RWPE2 (cell line): ENCODE measurements around the gene ONECUT2.

Experiments used
- ATAC-seq: fragments of 200-7000 bp; cut with Tn5 transposase; 3 replicates; pipeline ENCODE4 v1.9.1; 2021; ENCODE audit warnings: low read depth
- DNase-seq: peaks from one replicate; pipeline ENCODE4 v3.0.0-alpha.2; 2020; ENCODE audit warnings: low spot score
- H3K27ac ChIP-seq: fragments of 450-650 bp; 2 replicates; pipeline ENCODE4 v1.5.1; 2017; ENCODE audit warnings: mild to moderate bottlenecking; ENCODE audit not compliant: poor library complexity, severe bottlenecking
- H3K27me3 ChIP-seq: fragments of 250-450 bp; sonication (Bioruptor Pico); 2 replicates; pipeline ENCODE4 v1.5.1; 2021; ENCODE audit warnings: mild to moderate bottlenecking, moderate library complexity; ENCODE audit not compliant: insufficient read depth, poor library complexity, severe bottlenecking
- H3K36me3 ChIP-seq: fragments of 250-450 bp; sonication (Bioruptor Pico); 2 replicates; pipeline ENCODE4 v1.5.1; 2020; ENCODE audit warnings: low read depth, mild to moderate bottlenecking, moderate library complexity
- H3K4me1 ChIP-seq: fragments of 250-450 bp; sonication (Bioruptor Pico); 2 replicates; pipeline ENCODE4 v1.5.1; 2021; ENCODE audit warnings: mild to moderate bottlenecking, moderate library complexity; ENCODE audit not compliant: insufficient read depth, poor library complexity, severe bottlenecking
- H3K4me3 ChIP-seq: fragments of 250-450 bp; sonication (Bioruptor Pico); 2 replicates; pipeline ENCODE4 v1.5.1; 2021; ENCODE audit warnings: mild to moderate bottlenecking, moderate library complexity; ENCODE audit not compliant: severe bottlenecking
- H3K9me3 ChIP-seq: fragments of 250-450 bp; sonication (Bioruptor Pico); 2 replicates; pipeline ENCODE4 v1.5.1; 2021; ENCODE audit warnings: mild to moderate bottlenecking, moderate library complexity; ENCODE audit not compliant: severe bottlenecking
- TF ChIP-seq, protein P1 (sequence below): fragments of 450-650 bp; IDR thresholded peaks from one replicate; pipeline ENCODE4 v1.5.1; 2017; ENCODE audit warnings: mild to moderate bottlenecking, moderate library complexity; ENCODE audit not compliant: poor library complexity, severe bottlenecking

Gene ONECUT2

GRCh38 chr18:57437766-57438671 is 2.8 kb downstream of the ONECUT2 start:
- TF ChIP-seq, protein P1, sequence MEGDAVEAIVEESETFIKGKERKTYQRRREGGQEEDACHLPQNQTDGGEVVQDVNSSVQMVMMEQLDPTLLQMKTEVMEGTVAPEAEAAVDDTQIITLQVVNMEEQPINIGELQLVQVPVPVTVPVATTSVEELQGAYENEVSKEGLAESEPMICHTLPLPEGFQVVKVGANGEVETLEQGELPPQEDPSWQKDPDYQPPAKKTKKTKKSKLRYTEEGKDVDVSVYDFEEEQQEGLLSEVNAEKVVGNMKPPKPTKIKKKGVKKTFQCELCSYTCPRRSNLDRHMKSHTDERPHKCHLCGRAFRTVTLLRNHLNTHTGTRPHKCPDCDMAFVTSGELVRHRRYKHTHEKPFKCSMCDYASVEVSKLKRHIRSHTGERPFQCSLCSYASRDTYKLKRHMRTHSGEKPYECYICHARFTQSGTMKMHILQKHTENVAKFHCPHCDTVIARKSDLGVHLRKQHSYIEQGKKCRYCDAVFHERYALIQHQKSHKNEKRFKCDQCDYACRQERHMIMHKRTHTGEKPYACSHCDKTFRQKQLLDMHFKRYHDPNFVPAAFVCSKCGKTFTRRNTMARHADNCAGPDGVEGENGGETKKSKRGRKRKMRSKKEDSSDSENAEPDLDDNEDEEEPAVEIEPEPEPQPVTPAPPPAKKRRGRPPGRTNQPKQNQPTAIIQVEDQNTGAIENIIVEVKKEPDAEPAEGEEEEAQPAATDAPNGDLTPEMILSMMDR, result peak; percentile 56
- Histone ChIP-seq H3K36me3 (no peaks in the 10 kb centered on the region), H3K27me3 (peaks cover 90% of the 10 kb centered on the region), H3K4me1 (no peaks in the 10 kb centered on the region), H3K4me3 (no peak overlapping the region), H3K27ac (no peak overlapping the region), H3K9me3 (no peaks in the 10 kb centered on the region)
- peak; percentile 67 for DNase-seq
- ATAC-seq, result peak; percentile 44

GRCh38 chr18:57438743-57439608 is 3.8 kb downstream of the ONECUT2 start:
- ATAC-seq (no peak), DNase-seq (no peak)
- H3K4me3 ChIP-seq, result no peak overlapping the region
- TF ChIP-seq, protein P1, result no peak
- no peak overlapping the region for H3K27ac ChIP-seq
- H3K9me3 ChIP-seq, result no peaks in the 10 kb centered on the region
- H3K27me3 ChIP-seq, result peaks cover 89% of the 10 kb centered on the region
- no peaks in the 10 kb centered on the region for H3K4me1 ChIP-seq
- H3K36me3 ChIP-seq, result no peaks in the 10 kb centered on the region

GRCh38 chr18:57439609-57439968 is 4.4 kb downstream of the ONECUT2 start:
- DNase-seq (no peak), ATAC-seq (no peak)
- no peaks in the 10 kb centered on the region for H3K36me3 ChIP-seq
- no peak overlapping the region for H3K4me3 ChIP-seq
- no peak overlapping the region for H3K27ac ChIP-seq
- H3K9me3 ChIP-seq, result no peaks in the 10 kb centered on the region
- TF ChIP-seq, protein P1, result no peak
- H3K27me3 ChIP-seq, result peaks cover 89% of the 10 kb centered on the region
- no peaks in the 10 kb centered on the region for H3K4me1 ChIP-seq

GRCh38 chr18:57439985-57440330 is 4.8 kb downstream of the ONECUT2 start:
- H3K27ac ChIP-seq, result no peak overlapping the region
- no peak for DNase-seq
- no peaks in the 10 kb centered on the region for H3K9me3 ChIP-seq
- peaks cover 89% of the 10 kb centered on the region for H3K27me3 ChIP-seq
- TF ChIP-seq, protein P1, result no peak
- no peak for ATAC-seq
- no peak overlapping the region for H3K4me3 ChIP-seq
- H3K4me1 ChIP-seq, result no peaks in the 10 kb centered on the region
- H3K36me3 ChIP-seq, result no peaks in the 10 kb centered on the region
